ENCODE measurements around the gene FAM78B. TPM values are rescaled to one million over a fixed set of nuclear protein-coding genes. Genes with fewer than 3 reads are reported as not detected.
A peak's percentile ranks its signal among the peaks of the same experiment; 100 is the strongest.

The FAM78B gene
- total and polyA plus RNA-seq, 2 of the 8 experiments (the other 6 are each of a cell fraction or from before 2014, with no cell fraction given) = 2.3 to 3.6 TPM

GRCh38 chr1:166086113-166086883, 80.5 kb downstream of the FAM78B start:
- no peaks in the 10 kb centered on the region for H3K79me2 ChIP-seq (ENCODE audit: control insufficient read depth in 1 of 2, insufficient read depth in 2 of 2, low read length in 2 of 2)
- no peak overlapping the region for H3K56ac ChIP-seq (replicated peaks; ENCODE audit: insufficient read length, low read depth, low read length)
- no peak overlapping the region for H2BK20ac ChIP-seq (ENCODE audit: low read length)
- DNase-seq (ENCODE audit: low read depth in 1 of 2, low spot score in 2 of 2) (no peak), FAIRE-seq (no peak)
- H3K27ac ChIP-seq (ENCODE audit: low read depth, low read length) = no peak overlapping the region
- H3K18ac ChIP-seq (ENCODE audit: extremely low read depth, low read length) = no peak overlapping the region
- no peaks in the 10 kb centered on the region; the same call in 1 of the 2 replicates for H3K23me2 ChIP-seq (ENCODE audit: low read depth, low read length)
- no peak overlapping the region for H3K23ac ChIP-seq (ENCODE audit: insufficient read length)
- H2BK120ac ChIP-seq (replicated peaks; ENCODE audit: low read depth, low read length) = no peak overlapping the region
- H2AK5ac ChIP-seq (ENCODE audit: low read depth, low read length) = no peak overlapping the region
- H4K8ac ChIP-seq (ENCODE audit: extremely low read depth, insufficient read depth, low read length) = no peak overlapping the region
- no peaks in the 10 kb centered on the region for H3K36me3 ChIP-seq (ENCODE audit: control insufficient read depth in 2 of 4, insufficient read depth in 4 of 4, low read length in 3 of 4)
- no peak overlapping the region for H2BK5ac ChIP-seq (ENCODE audit: low read depth, low read length)
- H3K4me2 ChIP-seq (ENCODE audit: insufficient read depth in 1 of 2, low read depth in 2 of 2, low read length in 2 of 2) = no peak overlapping the region
- no peak overlapping the region for H2AFZ ChIP-seq (ENCODE audit: low read length)
- no peak overlapping the region for H4K91ac ChIP-seq (replicated peaks; ENCODE audit: insufficient read length, low read length)
- no peak overlapping the region for H3K4ac ChIP-seq (replicated peaks; ENCODE audit: insufficient read length, low read depth, low read length)
- H4K5ac ChIP-seq (ENCODE audit: insufficient read length, low read depth, low read length) = no peak overlapping the region
- 0 out of 7 replicates have a peak overlapping the region, but pooled peaks of 1 of the 4 experiments have one; percentile 40 for H3K9ac ChIP-seq (replicated peaks in 1 of 4; ENCODE audit: extremely low read depth in 1 of 4, low read depth in 3 of 4, low read length in 3 of 4)
- no peaks in the 10 kb centered on the region; a peak in 1 of 4 replicates for H3K9me3 ChIP-seq (ENCODE audit: insufficient read depth in 2 of 2, low read depth in 1 of 2, low read length in 1 of 2)
- no peaks in the 10 kb centered on the region for H3K79me1 ChIP-seq (ENCODE audit: low read depth, low read length)
- H3K4me3 ChIP-seq (ENCODE audit: extremely low read depth in 1 of 4, insufficient read depth in 2 of 4, low read depth in 3 of 4, low read length in 4 of 4) = no peak overlapping the region
- H4K20me1 ChIP-seq (replicated peaks in 1 of 2; ENCODE audit: control insufficient read depth in 1 of 2, insufficient read depth in 2 of 2, low read length in 2 of 2) = no peaks in the 10 kb centered on the region
- no peak overlapping the region for H2BK12ac ChIP-seq (ENCODE audit: low read depth, low read length)
- no peaks in the 10 kb centered on the region for H3K4me1 ChIP-seq (replicated peaks in 1 of 4; ENCODE audit: control insufficient read depth in 3 of 4, insufficient read depth in 4 of 4, low read length in 3 of 4)
- H3K27me3 ChIP-seq (replicated peaks in 1 of 4; ENCODE audit: control insufficient read depth in 3 of 4, extremely low read depth in 1 of 4, insufficient read depth in 3 of 4, low read length in 3 of 4) = no peaks in the 10 kb centered on the region
- ChIA-PET POLR2A (ENCODE audit: partially characterized antibody) (no interaction called here), CTCF (ENCODE audit: partially characterized antibody) (interaction anchor here (0.9 kb wide), 1 partner anchor 69 kb away, joined by 4 read pairs; no protein-coding TSS in a partner anchor)
- WGBS, 2 experiments (ENCODE audit: extremely low coverage in 1 of 2, insufficient coverage in 1 of 2, insufficient read length in 1 of 2, insufficient replicate concordance in 2 of 2, low coverage in 1 of 2, low lambda C conversion rate in 2 of 2, missing lambda C conversion rate in 1 of 2) = 75% methylated on average over 6 of the region's 6 CpGs; no CpG with 5 or more reads in 1 of the 2 experiments
- H2BK15ac ChIP-seq (ENCODE audit: low read length) = no peak overlapping the region
- no peak overlapping the region for H3K14ac ChIP-seq (ENCODE audit: insufficient read length)
- TF ChIP-seq CREB1 (IDR thresholded peaks at IDR 0.05) (no peak), YY1 (IDR thresholded peaks at IDR 0.05; ENCODE audit: low read depth, low read length) (no peak), BACH1 (IDR thresholded peaks at IDR 0.05; ENCODE audit: low read length) (no peak), JUND (IDR thresholded peaks at IDR 0.05; ENCODE audit: low read length) (no peak), ATF2 (IDR thresholded peaks at IDR 0.05; ENCODE audit: low read length) (no peak), CHD1 (IDR thresholded peaks at IDR 0.05; ENCODE audit: low read depth, low read length) (no peak)
